NCI-H460 (cell line): ENCODE measurements around the gene DIO3. TPM values are rescaled to one million over a fixed set of nuclear protein-coding genes. Genes with fewer than 3 reads are reported as not detected.
"Not testable (repeated sequence)": the region's sequence is repeated elsewhere in the genome, so short reads cannot be mapped to it uniquely, and the experiment has no call there.

Experiments
- DNase-seq: peaks from one replicate; pipeline ENCODE4 v3.0.0-alpha.2; 2016; ENCODE audit warnings: low read depth; ENCODE audit errors: extremely low read depth
- total RNA-seq: library from RNA; depleted of rRNA; stranded (reverse); fragments of >200 nt; shearing (Covaris generic); gene quantifications from 2 replicates; pipeline ENCODE4 v1.2.3, GENCODE V29; 2014

Gene DIO3
- total RNA-seq, 1 experiment from 2014 or later: not detected

DNA sequence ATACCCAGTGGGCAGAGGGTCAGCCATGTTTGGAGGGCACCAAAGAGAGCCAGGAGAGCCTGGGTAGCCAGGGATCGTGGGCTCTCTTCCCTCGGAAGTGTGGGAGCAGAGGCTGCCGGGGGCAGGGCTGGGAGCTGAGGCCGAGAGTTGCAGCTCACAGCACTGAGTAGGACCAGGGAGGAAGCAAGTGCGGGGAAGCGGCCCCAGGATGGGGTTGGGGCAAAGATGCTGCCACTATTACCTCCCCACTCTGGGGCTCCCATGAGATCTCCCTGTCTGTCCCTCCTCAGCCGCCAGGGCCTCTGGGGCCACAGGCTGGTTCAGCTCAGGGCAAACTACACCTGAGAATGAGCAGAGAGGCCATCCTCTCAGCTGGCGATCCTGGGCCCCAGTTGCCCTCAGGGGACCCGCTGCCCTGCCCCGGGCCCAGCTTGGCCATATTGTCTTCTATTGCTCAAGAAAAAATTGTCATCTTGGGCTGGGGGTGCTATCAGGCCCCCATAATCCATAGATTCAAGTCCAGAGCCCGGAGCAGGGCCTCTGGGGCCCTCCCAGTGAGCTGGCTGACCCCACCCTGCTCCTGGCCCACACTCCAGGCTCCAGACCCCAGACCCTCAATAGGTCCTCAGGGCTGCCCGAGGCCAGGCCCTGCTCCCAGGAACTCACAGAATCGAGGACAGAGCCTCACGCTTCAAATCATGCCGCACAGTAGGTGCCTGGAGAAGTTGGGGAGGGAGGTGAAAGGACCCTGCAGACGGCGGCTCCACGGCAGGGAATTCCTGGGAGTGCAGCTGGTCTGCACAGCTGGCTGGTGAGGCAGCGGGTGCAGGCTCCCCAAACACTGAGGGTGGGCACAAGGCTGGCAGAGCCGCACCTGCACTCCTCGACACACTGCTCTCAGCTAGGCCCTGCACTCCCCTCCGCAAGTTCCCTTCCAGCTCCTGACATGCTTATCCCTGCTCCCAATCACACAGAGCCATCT lies 20.5 kb upstream of the DIO3 start:
- DNase-seq: no peak

DNA sequence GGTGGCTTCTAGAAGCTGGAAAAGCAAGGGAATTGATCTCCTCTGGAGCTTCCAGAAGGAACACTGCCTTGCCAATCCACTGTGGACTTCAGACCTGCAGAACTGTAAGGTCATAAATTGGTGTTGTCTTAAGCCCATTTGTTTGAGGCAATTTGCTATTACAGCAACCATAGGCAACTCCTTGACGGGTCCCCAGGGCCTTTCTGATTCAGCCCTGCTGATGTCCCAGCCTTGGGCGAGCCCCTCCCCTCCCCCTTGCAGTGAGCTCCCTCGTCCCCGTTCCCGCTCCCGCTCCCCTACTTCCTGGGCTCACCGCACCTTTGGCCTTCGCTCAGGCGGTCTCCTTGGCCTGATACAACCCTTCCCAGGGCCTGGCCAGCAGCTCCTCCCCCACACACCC lies 18.9 kb upstream of the DIO3 start:
- DNase-seq: no peak

DNA sequence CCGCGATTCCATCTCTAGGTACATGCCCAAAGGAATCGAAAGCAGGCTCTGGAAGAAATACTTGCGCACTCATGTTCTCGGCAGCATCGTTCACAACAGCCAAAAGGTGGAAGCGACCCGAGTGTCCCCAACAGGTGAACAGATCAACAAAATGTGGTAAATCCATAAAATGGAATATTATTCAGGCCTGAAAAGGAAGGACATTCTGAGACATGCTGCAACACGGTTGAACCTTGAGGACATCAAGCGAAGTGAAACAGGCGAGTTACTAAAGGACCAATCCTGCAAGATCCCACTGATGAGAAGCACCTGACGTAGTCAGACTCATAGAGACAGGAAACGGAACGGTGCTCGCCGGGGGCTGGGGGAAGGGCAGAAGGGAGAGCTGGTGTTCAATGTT lies 17.5 kb upstream of the DIO3 start:
- no peak for DNase-seq

DNA sequence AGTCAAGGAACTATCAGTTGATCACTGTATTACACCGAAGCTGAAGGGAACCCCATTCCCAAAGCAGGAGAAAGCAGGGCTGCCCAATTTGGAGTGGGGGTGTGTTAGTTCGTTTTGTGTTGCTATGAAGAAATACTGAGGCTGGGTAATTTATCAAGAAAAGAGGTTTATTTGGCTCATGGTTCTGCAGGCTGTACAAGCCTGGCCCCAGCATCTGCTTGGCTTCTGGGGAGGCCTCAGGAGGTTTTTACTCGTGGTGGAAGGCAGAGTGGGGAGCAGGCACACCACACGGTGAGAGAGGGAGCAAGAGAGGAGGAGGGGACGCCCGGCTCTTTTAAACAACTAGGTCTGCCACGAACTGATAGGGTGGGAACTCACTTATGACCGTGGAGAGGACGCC lies 16.7 kb upstream of the DIO3 start:
- DNase-seq: no peak

DNA sequence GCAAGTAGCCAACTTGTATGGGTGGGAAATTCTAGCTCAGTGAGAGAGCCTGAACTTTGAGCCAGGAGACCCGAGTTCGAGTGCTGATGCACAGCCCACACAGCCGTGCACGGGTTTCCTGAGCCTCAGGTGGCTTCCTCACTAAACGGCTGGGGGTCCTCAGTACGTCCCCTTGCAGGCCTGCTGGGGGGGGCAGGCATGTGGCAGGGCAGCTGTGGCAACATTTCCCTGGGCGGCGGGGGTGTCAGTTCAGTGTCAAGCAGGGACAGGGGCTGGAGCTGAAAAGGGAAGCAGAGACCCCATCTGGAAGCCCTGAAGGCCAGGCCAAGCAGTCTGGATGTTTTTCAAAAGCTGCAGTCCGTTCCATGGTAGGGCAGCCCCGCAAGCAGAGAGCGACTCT lies 14.6 kb upstream of the DIO3 start:
- no peak for DNase-seq

DNA sequence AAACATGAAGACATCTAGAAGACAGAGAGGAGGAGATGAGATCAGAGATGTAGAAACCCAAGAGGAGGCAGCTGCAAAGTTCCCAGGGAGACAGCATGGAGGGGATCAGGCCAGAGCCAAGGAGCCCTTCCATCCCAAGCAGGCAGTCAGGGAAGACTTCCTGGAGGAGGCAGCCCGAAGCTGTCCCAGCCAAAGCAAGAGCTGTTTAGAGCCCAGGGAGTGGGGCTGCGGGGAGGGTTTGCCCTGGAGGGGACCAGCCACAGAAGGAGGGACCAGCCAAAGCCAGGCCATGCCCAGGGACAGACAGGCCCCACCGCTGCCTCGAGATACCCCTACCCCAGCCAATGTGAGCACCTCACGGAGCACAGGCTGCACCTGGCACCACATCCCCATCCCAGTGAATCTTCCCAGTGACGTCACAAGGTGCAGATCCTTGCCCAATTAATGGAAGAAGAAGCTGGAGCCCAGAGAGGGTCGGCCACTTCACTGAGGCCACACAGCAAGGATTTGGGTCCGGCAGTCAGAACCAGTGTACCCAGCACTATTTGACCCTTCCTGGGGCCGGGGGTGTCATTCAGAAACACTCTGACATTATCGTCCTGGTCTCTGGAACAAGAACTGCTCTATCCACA lies 14.1 kb upstream of the DIO3 start:
- DNase-seq: no peak

DNA sequence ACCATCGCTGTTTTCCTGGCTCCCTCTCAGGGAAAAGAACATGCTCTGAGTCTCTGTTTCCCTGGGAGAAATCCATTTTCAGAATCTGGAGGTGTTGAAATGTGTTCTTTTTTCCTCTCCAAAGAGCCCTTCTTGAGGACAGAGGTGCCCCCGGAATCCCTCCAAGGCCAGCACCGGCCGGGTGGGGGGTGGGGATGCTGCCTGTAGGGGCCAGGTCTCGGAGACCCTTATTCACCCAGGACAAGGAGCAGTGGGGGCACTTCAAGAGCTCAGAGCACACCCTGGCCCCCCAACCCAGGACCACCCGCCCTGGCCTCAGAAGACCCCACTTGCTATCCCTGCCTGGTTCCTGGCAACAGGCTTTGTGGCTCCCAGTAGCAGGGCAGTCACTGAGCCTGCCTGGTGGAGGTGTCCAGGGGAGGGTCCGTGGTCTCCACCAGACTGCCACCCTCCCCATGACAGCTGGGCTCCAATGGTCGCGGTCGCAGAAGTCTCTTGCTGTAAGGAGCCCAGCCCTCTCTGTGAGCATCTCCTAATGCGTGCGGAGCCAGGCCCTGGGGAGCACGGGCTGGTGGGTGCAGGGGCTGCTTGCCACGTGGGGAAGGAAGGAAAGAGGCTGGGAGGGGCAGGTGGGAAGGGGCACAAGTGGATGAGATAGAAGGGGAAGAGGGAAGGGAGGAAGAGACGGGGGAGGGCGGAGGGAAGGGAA lies 13.2 kb upstream of the DIO3 start:
- DNase-seq: no peak

DNA sequence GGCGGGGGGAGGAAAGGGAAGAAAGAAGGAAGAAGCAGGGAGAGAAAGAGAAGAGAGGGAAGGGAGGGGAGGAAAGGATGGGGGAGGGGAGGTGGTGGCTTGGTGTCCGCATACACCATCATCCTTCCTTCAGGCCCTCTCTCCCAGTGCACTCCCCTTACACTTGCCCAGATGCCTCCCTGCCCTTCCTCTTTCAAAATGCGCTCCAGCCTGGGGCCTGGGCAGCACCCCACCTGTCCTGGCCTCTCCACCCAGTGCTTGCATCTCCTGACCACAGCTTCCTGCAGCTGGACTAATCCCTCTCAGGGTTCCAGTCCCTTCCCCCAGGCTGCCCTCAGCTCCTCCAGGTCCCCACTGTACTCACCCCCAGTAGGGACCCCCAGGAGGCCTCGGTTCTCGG lies 12.6 kb upstream of the DIO3 start:
- no peak for DNase-seq

DNA sequence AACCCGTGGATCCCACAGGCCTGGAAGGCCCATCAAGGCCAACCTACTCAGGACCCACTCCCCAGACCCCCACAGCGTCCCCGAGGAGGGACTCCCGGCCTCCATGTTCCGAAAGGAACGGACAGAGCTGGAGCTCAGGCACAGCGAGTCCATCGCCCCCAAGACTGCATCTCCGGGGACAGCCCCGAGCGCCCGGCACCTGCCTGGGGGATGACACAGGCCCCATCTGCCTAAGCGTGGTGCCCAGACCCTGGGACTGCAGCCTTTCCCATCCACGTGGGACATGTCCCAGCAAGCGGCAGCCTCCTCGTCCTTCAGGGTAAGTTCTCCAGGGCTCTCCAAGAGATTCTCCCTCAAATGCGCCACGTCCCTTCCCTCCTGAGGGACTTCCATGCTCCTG lies 12.1 kb upstream of the DIO3 start:
- DNase-seq: no peak

DNA sequence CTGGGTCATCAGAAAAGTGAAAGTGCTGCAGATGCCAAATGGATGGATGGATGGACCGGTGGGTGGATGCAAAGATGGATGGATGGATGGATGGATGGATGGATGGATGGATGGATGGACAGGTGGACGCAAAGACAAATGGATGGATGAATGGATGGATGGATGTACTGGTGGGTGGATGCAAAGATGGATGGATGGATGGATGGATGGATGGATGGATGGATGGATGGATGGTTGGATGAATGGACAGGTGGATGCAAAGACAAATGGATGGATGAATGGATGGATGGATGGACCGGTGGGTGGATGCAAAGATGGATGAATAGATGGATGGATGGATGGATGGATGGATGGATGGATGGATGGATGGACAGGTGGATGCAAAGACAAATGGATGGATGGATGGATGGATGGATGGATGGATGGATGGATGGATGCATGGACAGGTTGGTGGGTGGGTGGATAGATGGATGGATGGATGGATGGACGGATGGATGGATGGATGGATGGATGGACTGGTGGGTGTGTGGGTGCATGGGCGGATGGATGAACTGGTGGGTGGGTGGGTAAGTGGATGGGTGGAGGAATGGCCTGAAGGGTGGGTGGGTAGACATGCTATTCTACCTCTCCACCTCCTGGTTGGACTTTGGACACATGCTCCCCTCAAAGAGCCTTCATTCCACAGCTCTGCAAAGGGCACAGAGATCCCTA lies 10.9 kb upstream of the DIO3 start:
- not testable (repeated sequence) for DNase-seq

DNA sequence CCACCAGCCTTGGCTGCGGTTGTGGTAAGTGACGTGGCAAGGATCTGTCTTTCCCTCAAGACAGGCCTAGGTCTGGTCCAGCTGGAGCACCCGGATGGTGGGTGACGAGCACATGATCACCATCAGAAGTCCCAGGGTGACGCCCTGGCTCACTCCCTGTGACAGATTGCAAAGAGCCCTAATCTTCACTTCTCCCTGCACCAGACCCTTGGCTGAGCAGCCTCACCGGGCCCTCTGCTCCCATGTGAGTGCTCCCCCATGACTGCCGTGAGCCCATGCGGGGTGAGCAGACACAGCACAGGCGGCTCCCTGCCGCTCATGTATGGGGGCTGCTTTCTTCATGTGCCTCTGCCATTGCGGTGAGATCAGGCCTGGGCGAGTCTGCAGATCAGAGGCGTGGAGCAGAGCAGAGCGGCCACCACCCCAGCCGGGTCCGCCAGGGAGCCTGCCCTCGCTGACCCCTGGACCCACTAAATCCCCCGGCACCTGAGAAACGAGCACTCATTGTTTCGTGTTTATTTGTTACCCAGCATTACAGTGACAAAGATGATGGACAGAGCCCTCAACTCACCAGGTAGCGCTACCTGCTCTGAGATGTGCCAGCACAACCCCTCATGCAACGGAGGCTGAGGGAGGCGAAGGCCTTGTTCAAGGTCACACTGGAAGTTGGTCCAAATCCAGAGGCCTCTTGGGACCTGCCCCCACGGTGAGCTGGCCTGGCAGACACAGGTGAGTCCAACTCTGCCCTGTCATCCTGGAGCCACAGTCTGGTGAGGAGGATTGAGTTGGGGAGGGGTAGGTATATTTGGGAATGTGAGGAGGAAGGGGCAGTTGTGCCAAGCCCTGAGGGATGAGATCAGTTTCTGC lies 9.3 kb upstream of the DIO3 start:
- no peak for DNase-seq

DNA sequence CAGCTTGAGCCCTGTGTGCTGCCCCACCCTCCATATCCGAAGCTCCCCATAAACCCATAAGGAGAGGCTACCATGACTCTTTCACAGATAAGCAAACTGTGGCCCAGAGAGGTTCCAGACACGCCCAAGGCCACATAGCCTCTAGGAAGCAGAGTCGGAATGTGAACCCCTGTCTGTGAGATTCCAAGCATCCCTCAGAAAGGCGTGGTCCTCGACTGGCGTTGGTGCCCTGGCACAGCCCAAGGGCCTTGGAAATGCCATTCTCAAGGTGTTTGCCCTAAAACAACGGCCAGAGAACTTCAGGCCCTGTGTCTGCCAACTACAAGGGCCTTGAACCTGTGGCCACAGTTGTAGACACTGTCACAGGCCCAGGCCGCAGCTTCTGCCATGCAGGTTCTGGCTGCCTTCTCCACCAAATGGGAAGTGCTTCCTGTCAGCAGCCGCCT lies 8.5 kb upstream of the DIO3 start:
- peak; percentile 67 for DNase-seq

DNA sequence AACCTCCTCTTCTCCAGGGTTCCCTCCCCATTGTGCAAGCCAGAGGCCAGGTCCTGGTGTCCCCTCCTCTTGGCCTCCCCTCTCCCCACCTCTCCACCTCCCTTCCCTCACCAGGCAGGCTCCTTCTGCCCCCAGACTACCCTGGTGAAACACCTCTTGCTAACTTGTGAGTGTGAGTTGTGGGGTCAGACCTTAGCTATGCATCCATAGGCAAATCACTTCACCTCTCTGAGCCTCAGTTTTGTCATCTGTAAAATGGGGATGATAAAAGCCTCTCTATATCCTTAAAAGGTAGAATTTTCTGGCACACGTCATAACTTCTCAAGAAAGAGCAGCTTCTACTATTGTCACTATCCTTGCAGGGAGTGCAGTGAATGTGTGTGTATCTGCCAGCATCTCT lies 7.9 kb upstream of the DIO3 start:
- no peak for DNase-seq

DNA sequence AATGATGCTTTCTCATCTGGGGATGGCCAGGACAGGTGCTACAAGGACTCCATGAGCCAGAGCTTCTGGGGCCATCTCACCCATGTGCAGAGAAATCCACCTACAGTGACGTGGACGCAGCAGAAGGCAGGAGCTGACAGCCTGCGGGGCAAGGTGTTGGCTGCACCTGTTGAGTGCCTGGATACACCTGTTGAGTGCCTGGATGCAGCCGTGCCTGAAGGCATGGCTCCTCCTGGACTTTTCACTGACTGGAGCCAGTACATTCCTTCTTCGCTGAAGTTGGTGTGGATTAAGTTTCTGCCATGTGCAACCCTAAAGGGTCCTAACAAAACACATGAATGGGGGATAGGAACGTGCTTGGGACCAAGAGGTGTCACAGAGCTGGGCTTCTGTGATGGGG lies 7.4 kb upstream of the DIO3 start:
- no peak for DNase-seq

DNA sequence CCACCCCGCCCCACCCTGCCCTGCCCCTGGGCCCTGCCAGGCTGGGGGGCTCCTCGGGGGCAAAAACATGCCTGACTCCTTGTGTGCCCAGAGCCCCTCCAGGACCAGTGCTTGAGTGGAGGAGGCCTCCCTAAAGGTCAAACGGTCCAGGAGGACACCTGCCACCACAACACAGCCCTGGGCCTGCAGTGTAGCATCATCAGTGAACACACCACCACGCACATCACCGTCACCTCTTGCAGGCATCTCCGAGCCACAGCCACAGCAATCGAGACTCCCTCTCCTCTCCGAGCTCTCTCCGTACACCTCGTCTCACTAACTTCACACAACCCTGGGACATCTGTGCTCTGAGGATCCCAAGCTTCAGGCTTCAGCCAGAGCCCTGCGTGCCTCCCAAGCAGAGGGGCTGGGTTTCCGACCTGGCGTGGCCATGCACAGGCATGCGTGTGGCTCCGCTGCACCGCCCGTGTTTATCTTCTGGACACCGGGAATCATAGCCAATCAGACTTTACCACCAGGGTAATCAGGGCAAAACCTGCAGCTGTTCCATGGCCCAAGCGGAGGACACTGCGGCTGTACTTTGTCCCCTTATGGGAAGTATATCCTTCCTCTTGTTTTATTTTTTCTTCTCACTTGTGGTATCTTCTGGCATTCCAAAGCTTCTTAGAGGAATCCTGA lies 6.2 kb upstream of the DIO3 start:
- DNase-seq: no peak

DNA sequence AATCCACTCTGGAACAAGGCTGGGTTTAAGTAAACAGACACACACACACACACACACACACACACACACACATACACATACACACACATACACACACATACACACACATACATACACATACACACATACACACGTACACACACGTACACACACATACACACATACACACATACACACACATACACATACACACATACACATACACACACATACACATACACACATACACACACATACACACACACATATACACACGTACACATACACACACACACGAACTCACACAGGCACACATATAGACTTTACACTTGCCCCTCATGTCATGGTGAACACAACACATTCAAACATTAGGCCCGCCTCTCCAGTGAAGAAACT lies 5.6 kb upstream of the DIO3 start:
- not testable (repeated sequence) for DNase-seq

DNA sequence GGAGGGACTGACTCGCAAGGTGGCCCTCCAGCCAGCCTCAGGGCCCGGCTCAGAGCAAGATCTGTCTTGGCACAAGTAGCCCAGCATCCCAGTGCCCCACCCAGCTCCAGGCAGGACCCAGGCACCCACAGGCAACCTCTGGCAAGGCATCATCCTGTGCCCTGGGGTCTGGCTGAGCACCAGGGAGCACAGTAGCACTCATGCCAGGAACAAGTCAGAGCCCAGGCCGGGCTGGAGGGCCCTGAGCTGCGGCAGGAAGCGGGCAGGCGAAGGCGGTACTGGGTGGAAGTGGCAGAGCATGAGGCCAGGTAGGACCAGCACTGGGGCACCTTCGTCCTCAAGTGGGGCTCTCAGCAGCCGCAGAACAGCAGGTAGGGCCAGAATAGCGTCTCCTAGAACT lies 5.2 kb upstream of the DIO3 start:
- no peak for DNase-seq

DNA sequence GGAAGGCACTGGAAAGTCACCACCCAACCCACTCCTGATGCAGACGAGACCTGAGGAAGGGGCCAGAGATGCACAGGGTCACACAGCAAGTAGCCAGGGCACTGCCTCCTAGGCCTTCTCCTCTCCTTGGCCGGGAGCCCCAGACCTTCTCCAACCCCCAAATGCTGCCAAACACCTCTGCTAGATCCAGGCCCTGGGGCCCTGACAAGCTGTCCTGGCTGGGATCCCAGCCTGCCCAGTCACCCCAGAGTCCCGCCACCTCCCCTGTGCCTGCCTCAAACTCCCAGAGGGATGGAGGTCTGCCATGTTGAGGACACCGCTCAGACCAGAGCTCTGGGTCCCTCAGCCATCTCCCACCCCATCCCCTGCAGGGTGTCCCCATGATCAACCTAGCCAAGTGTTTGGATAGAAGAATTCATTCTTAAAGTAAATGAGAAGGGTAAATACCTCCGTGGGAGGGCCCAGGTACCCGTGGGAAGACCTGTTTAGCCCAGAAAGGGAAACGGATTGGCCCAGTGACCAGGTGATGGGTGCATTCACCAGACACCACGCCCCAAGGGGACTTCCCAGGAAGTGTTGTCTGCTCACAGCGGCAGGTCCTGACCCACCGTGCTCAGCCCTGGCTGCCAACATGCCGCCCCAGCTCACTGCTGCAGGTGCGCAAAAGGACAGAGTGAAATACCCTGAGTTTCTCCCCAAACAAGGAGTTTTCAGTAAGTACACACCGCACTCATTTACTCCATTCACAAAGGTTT lies 4.6 kb upstream of the DIO3 start:
- no peak for DNase-seq

DNA sequence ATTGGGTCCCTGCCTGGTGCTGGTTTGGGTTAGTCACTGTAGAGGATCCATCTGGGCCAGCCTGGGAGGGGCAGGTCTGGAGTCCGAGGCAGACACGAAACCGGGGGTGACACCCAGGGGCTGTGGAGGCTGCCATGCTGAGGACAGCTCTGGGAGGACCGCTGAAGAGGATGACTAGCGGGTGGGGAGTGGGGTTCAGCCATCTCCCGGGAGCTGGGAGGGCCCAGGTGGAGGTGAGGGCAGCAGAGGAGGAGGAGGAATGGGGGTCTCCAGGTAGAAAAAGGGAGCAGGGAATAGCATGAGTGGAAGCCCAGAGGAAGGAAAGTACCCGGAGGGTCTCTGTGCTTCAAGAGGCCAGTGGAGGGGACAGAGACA lies 4.0 kb upstream of the DIO3 start:
- DNase-seq: no peak
